HUES64 (cell line): ENCODE measurements around the gene NOXA1.

Source experiments
- H3K27ac ChIP-seq: 2 replicates; pipeline ENCODE4 v1.7.0; 2013; ENCODE audit warnings: low read depth, low read length, inconsistent platforms
- H3K27me3 ChIP-seq: 2 replicates; pipeline ENCODE4 v1.6.1; 2013; ENCODE audit warnings: mild to moderate bottlenecking, low read length; ENCODE audit not compliant: insufficient read depth
- H3K36me3 ChIP-seq: 2 replicates; pipeline ENCODE4 v1.6.1; 2013; ENCODE audit warnings: mild to moderate bottlenecking, low read length; ENCODE audit not compliant: insufficient read depth
- H3K4me1 ChIP-seq: 2 replicates; pipeline ENCODE4 v1.6.1; 2013; ENCODE audit warnings: mild to moderate bottlenecking, low read length, moderate library complexity; ENCODE audit not compliant: insufficient read depth
- H3K4me3 ChIP-seq: 2 replicates; pipeline ENCODE4 v1.5.1; 2013; ENCODE audit warnings: mild to moderate bottlenecking, low read length, moderate library complexity
- H3K9ac ChIP-seq: 2 replicates; pipeline ENCODE4 v1.6.1; 2013; ENCODE audit warnings: mild to moderate bottlenecking, low read depth, low read length
- H3K9me3 ChIP-seq: 2 replicates; pipeline ENCODE4 v1.6.1; 2013; ENCODE audit warnings: low read depth, low read length; ENCODE audit not compliant: insufficient read depth
- WGBS: fragments of 150-250, 120-280 bp; methylation state at CpG from one replicate; pipeline ENCODE4 v1.1.7; 2013; ENCODE audit warnings: missing lambda C conversion rate; 5-methylcytosine and 5-hydroxymethylcytosine counted together

Gene NOXA1

GRCh38 chr9:137416563-137417151 lies 6.5 kb upstream of the NOXA1 start:
- Histone ChIP-seq H3K4me1 (peaks cover 5% of the 10 kb centered on the region; the same call in 1 of the 2 replicates), H3K9me3 (no peaks in the 10 kb centered on the region), H3K36me3 (peaks cover 2% of the 10 kb centered on the region; the same call in 1 of the 2 replicates), H3K4me3 (no peak overlapping the region), H3K27me3 (no peaks in the 10 kb centered on the region), H3K9ac (no peak overlapping the region), H3K27ac (no peak overlapping the region)
- WGBS: 94% methylated on average over 45 of the region's 45 CpGs

GRCh38 chr9:137417161-137418021 lies 5.8 kb upstream of the NOXA1 start:
- Histone ChIP-seq H3K27me3 (no peaks in the 10 kb centered on the region), H3K9me3 (no peaks in the 10 kb centered on the region), H3K27ac (no peak overlapping the region), H3K4me3 (no peak overlapping the region), H3K4me1 (peaks cover 5% of the 10 kb centered on the region; the same call in 1 of the 2 replicates), H3K9ac (no peak overlapping the region), H3K36me3 (peaks cover 2% of the 10 kb centered on the region; the same call in 1 of the 2 replicates)
- WGBS: 96% methylated on average over 99 of the region's 99 CpGs

- WGBS: 7% methylated on average over 11 of the region's 11 CpGs
- H3K27ac ChIP-seq: no peak overlapping the region
- peak overlapping the region; percentile 87 for H3K4me3 ChIP-seq
- H3K4me1 ChIP-seq: peaks cover 5% of the 10 kb centered on the region; the same call in 1 of the 2 replicates
- H3K36me3 ChIP-seq: peaks cover 2% of the 10 kb centered on the region; the same call in 1 of the 2 replicates
- H3K9ac ChIP-seq: peak overlapping the region; percentile 78
- peaks cover 16% of the 10 kb centered on the region for H3K27me3 ChIP-seq
- no peaks in the 10 kb centered on the region for H3K9me3 ChIP-seq
These were observed 1.2 kb upstream of the NOXA1 start for GRCh38 chr9:137421838-137422603.

GRCh38 chr9:137423514-137424291 lies 510 bp downstream of the NOXA1 start:
- Histone ChIP-seq H3K4me1 (peaks cover 5% of the 10 kb centered on the region; the same call in 1 of the 2 replicates), H3K36me3 (peaks cover 2% of the 10 kb centered on the region; the same call in 1 of the 2 replicates), H3K27me3 (peaks cover 16% of the 10 kb centered on the region), H3K9me3 (no peaks in the 10 kb centered on the region), H3K4me3 (peak overlapping the region; percentile 55), H3K27ac (no peak overlapping the region), H3K9ac (peak overlapping the region; percentile 52; the same call in 1 of the 2 replicates)
- 19% methylated on average over 77 of the region's 77 CpGs for WGBS

- Histone ChIP-seq H3K9ac (no peak overlapping the region), H3K36me3 (no peaks in the 10 kb centered on the region)
- 89% methylated on average over 18 of the region's 18 CpGs for WGBS
These were observed 3.0 kb downstream of the NOXA1 start for GRCh38 chr9:137426018-137426681.

GRCh38 chr9:137427454-137428310 lies 4.5 kb downstream of the NOXA1 start:
- no peak overlapping the region for H3K9ac ChIP-seq

More at GRCh38 chr9:137426018-137426681, 3.0 kb downstream of the NOXA1 start:
- H3K4me1 ChIP-seq: peaks cover 5% of the 10 kb centered on the region; the same call in 1 of the 2 replicates
- H3K4me3 ChIP-seq: no peak overlapping the region
- H3K27me3 ChIP-seq: peaks cover 16% of the 10 kb centered on the region
- no peak overlapping the region for H3K27ac ChIP-seq
- H3K9me3 ChIP-seq: no peaks in the 10 kb centered on the region

GRCh38 chr9:137428311-137428630 lies 5.1 kb downstream of the NOXA1 start:
- no peak overlapping the region for H3K27ac ChIP-seq
- no peaks in the 10 kb centered on the region for H3K36me3 ChIP-seq
- WGBS: 90% methylated on average over 6 of the region's 6 CpGs
- H3K9ac ChIP-seq: no peak overlapping the region
- peaks cover 15% of the 10 kb centered on the region for H3K27me3 ChIP-seq
- H3K4me1 ChIP-seq: no peaks in the 10 kb centered on the region
- H3K4me3 ChIP-seq: no peak overlapping the region
- no peaks in the 10 kb centered on the region for H3K9me3 ChIP-seq

More at GRCh38 chr9:137427454-137428310, 4.5 kb downstream of the NOXA1 start:
- Histone ChIP-seq H3K36me3 (no peaks in the 10 kb centered on the region), H3K27me3 (peaks cover 16% of the 10 kb centered on the region), H3K4me1 (no peaks in the 10 kb centered on the region), H3K9me3 (no peaks in the 10 kb centered on the region), H3K27ac (no peak overlapping the region), H3K4me3 (no peak overlapping the region)
- WGBS: 85% methylated on average over 27 of the region's 27 CpGs

- H3K4me3 ChIP-seq: no peak overlapping the region
- peaks cover 8% of the 10 kb centered on the region for H3K27me3 ChIP-seq
- WGBS: 93% methylated on average over 27 of the region's 27 CpGs
- H3K9me3 ChIP-seq: no peaks in the 10 kb centered on the region
- no peak overlapping the region for H3K9ac ChIP-seq
- no peak overlapping the region for H3K27ac ChIP-seq
- no peaks in the 10 kb centered on the region for H3K4me1 ChIP-seq
- H3K36me3 ChIP-seq: no peaks in the 10 kb centered on the region
These were observed 5.8 kb downstream of the NOXA1 start for GRCh38 chr9:137428841-137429545.

- Histone ChIP-seq H3K27me3 (peaks cover 3% of the 10 kb centered on the region; the same call in 1 of the 2 replicates), H3K27ac (no peak overlapping the region), H3K36me3 (no peaks in the 10 kb centered on the region), H3K4me1 (no peaks in the 10 kb centered on the region), H3K4me3 (no peak overlapping the region), H3K9ac (no peak overlapping the region), H3K9me3 (no peaks in the 10 kb centered on the region)
- 85% methylated on average over 14 of the region's 14 CpGs for WGBS
These were observed 6.3 kb downstream of the NOXA1 start for GRCh38 chr9:137429546-137429890.
